GM23338 (cell line): ENCODE results near the gene LCN12.

Experiments used
- CTCF ChIP-seq, 2 experiments: fragments of 200-600 bp in 1 of 2; sonication (generic) in 1 of 2; conservative IDR thresholded peaks; 2 replicates each; pipeline versions ENCODE4 v1.5.1 to v1.6.1; 2016 to 2017; ENCODE audit warnings: antibody characterized with exemption in 2 of 2, low read depth in 2 of 2, mild to moderate bottlenecking in 2 of 2, moderate library complexity in 1 of 2
- EZH2 ChIP-seq: fragments of 200-600 bp; sonication (generic); IDR thresholded peaks from one replicate; pipeline ENCODE4 v1.8.0; 2017; ENCODE audit warnings: antibody characterized with exemption, mild to moderate bottlenecking, low read depth; ENCODE audit not compliant: unreplicated experiment
- ZNF462 ChIP-seq: fragments of 250-450 bp; sonication (Bioruptor Pico); IDR thresholded peaks from 2 replicates; pipeline ENCODE4 v1.5.0; 2020; ENCODE audit warnings: mild to moderate bottlenecking, moderate library complexity

- TF ChIP-seq ZNF462 (CRISPR knock-in tag), result no peak
- no peak for TF ChIP-seq CTCF (conservative IDR thresholded peaks at IDR 0.05; ENCODE audit: low read depth in 2 of 2)
- TF ChIP-seq EZH2, result no peak
Measured at GRCh38 chr9:136972335-136972734, 20.3 kb downstream of the LCN12 start.
